Measurements from ENCODE around the gene AP1G2.

Gene AP1G2

GRCh38 chr14:23542261-23542660 lies 25.3 kb downstream of the AP1G2 start:
- in situ Hi-C loops (cut with HindIII; ENCODE audit: low pct_ligation_motif_present, low sequenced_read_pairs): no loop called here
- Histone ChIP-seq H3K27ac (no peak overlapping the region), H3K4me3 (ENCODE audit: low read depth, low read length) (no peak overlapping the region), H3K36me3 (replicated peaks) (no peaks in the 10 kb centered on the region), H3K27me3 (replicated peaks) (no peaks in the 10 kb centered on the region)
- TF ChIP-seq CTCF (IDR thresholded peaks at IDR 0.05; ENCODE audit: low read depth, low read length, missing control alignments): no peak
- DNase-seq: no peak

- Histone ChIP-seq H3K36me3 (replicated peaks) (no peaks in the 10 kb centered on the region), H3K27ac (no peak overlapping the region), H3K27me3 (replicated peaks) (no peaks in the 10 kb centered on the region), H3K4me3 (ENCODE audit: low read depth, low read length) (no peak overlapping the region)
- TF ChIP-seq CTCF (IDR thresholded peaks at IDR 0.05; ENCODE audit: low read depth, low read length, missing control alignments): no peak
- no peak for DNase-seq
- in situ Hi-C loops (cut with HindIII; ENCODE audit: low pct_ligation_motif_present, low sequenced_read_pairs): no loop called here
Measured at GRCh38 chr14:23540141-23540469, 27.5 kb downstream of the AP1G2 start.

- H3K4me3 ChIP-seq (ENCODE audit: low read depth, low read length): no peak overlapping the region
- in situ Hi-C loops (cut with HindIII; ENCODE audit: low pct_ligation_motif_present, low sequenced_read_pairs): no loop called here
- TF ChIP-seq CTCF (IDR thresholded peaks at IDR 0.05; ENCODE audit: low read depth, low read length, missing control alignments): peak; percentile 84
- H3K27ac ChIP-seq: no peak overlapping the region
- no peaks in the 10 kb centered on the region for H3K36me3 ChIP-seq (replicated peaks)
- no peaks in the 10 kb centered on the region for H3K27me3 ChIP-seq (replicated peaks)
- peak; percentile 17 for DNase-seq
Measured at GRCh38 chr14:23539248-23540140, 28.1 kb downstream of the AP1G2 start.

GRCh38 chr14:23538785-23539184 lies 28.8 kb downstream of the AP1G2 start:
- no peak overlapping the region for H3K27ac ChIP-seq
- H3K27me3 ChIP-seq (replicated peaks): no peaks in the 10 kb centered on the region
- H3K36me3 ChIP-seq (replicated peaks): no peaks in the 10 kb centered on the region
- no peak for DNase-seq
- H3K4me3 ChIP-seq (ENCODE audit: low read depth, low read length): no peak overlapping the region
- no peak for TF ChIP-seq CTCF (IDR thresholded peaks at IDR 0.05; ENCODE audit: low read depth, low read length, missing control alignments)
- in situ Hi-C loops (cut with HindIII; ENCODE audit: low pct_ligation_motif_present, low sequenced_read_pairs): no loop called here

GRCh38 chr14:23538050-23538718 lies 29.4 kb downstream of the AP1G2 start:
- no peaks in the 10 kb centered on the region for H3K36me3 ChIP-seq (replicated peaks)
- TF ChIP-seq CTCF (IDR thresholded peaks at IDR 0.05; ENCODE audit: low read depth, low read length, missing control alignments): no peak
- H3K27ac ChIP-seq: no peak overlapping the region
- H3K4me3 ChIP-seq (ENCODE audit: low read depth, low read length): no peak overlapping the region
- DNase-seq: no peak
- in situ Hi-C loops (cut with HindIII; ENCODE audit: low pct_ligation_motif_present, low sequenced_read_pairs): no loop called here
- no peaks in the 10 kb centered on the region for H3K27me3 ChIP-seq (replicated peaks)

All from brain microvascular endothelial cell (primary cell).